T-helper 22 cell (primary cell): ENCODE measurements around the gene SLC5A10.

Experiments
- DNase-seq: peaks from one replicate; pipeline ENCODE4 v3.0.0-alpha.2; 2020; ENCODE audit warnings: low read depth

Gene SLC5A10

GRCh38 chr17:18986541-18987229, 34.7 kb downstream of the SLC5A10 start:
- DNase-seq = no peak

DNA sequence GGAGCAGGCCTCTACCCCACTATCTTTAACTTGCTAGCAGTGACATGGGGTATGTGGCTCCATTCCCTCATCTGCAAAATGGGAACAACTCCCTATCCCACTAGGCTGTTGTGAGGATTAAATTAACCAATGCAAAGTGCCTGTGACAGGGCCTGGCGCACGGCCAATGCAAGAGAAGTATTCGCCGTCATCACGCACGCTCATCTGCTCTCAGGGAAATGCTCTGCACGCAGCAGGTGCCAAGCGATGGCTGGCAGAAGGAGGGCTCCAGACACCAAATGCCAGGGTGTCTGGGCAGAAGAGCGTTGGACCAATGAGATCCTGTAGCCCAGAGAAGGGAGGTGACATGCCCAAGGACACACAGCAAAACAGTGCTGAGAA, 35.3 kb downstream of the SLC5A10 start:
- DNase-seq = no peak

- DNase-seq = no peak
These were observed 36.0 kb downstream of the SLC5A10 start for GRCh38 chr17:18987862-18988545.

- DNase-seq = no peak
These were observed 36.7 kb downstream of the SLC5A10 start for GRCh38 chr17:18988546-18989173.

- no peak for DNase-seq
These were observed 38.4 kb downstream of the SLC5A10 start for GRCh38 chr17:18990331-18990730.

GRCh38 chr17:18991531-18992315, 39.8 kb downstream of the SLC5A10 start:
- no peak for DNase-seq

GRCh38 chr17:18992454-18993130, 40.6 kb downstream of the SLC5A10 start:
- no peak for DNase-seq

GRCh38 chr17:18993905-18994526, 42.1 kb downstream of the SLC5A10 start:
- no peak for DNase-seq

DNA sequence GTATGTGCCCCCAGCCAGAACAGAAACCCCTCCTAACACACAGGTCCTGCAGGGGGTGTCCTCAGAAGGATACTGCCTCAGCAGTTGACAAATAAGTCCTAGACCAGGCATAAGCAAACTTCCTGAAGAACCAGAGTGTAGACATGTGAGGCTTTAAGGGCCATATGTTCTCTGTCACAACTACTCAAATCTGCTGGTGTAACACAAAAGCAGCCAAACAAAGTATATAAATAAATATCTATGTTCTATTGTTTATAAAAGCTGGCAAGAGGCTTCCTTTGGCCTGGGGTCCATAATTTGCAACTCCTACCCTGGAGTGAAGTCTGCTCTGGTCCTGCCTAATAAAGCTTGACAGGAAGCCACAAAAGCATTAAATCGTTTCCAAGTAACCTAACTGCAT, 42.7 kb downstream of the SLC5A10 start:
- no peak for DNase-seq

GRCh38 chr17:18995220-18995619, 43.3 kb downstream of the SLC5A10 start:
- DNase-seq = no peak

DNA sequence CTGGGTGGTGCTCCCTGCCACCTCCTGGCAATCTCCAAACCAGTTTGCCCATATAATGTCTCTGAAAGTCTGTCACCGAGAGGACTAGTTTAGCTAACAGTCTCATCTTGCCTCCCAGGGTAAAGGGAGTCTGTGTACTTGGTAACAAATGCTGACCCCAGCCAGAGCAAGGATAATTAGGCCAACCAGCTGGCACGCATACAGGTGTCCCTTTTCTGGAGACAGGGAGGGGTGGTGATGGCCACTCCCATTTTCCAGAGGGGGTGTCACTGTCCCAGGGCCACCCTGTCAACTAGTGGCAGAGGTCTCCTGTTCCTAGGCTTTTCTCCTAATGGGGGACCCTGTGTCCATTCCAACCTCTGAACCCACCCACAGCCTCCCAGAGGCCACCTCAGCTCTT, 44.5 kb downstream of the SLC5A10 start:
- DNase-seq = no peak

DNA sequence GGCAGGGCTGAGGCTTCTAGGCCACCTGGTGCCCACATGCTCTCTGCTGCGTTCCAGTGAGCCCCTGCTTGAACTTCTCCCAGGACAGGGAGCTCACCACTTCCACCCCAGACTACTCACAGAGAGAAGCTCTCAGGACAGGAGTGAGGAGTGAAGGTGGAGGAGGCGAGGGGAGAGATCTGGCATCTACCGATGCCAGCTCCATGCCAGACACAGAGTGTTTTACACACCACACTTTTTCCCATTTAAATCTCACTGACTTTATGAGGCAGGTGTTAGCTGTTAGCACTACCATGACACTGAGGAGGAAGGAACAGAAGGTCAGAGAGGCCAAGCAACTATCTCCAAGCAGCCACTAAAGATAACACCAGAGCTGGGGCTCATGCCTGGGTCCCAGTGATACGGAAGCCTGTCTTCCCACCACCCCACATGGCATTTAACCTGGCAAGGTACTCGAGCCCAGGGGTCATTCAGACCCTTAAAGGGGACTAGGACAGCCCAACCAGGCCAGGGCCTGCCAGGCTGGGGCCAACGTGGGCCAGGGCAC, 45.8 kb downstream of the SLC5A10 start:
- DNase-seq = no peak

GRCh38 chr17:18999394-18999793, 47.4 kb downstream of the SLC5A10 start:
- no peak for DNase-seq

DNA sequence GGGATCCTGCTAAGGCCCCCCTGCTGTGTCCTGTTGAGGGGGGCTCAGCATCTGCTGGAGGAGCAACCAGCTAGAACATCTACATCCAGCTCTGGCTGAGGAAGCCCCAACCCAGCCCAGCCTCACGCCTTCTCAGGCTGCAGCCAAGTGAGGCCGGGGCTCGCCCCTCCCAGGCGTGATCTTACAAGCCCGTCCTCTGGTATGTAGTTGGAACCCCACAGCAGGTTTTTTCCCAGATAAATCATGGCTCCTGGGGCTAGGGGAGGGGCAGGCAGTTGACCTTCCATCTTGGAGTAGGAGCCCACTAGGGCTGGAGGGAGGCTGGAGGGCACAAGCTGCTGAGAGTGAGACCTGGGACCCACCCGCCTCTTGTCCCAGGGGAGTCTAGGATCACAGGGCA, 47.9 kb downstream of the SLC5A10 start:
- no peak for DNase-seq

- DNase-seq = no peak
These were observed 48.8 kb downstream of the SLC5A10 start for GRCh38 chr17:19000531-19001325.

GRCh38 chr17:19001907-19002590, 50.1 kb downstream of the SLC5A10 start:
- no peak for DNase-seq

GRCh38 chr17:19002805-19003542, 51.0 kb downstream of the SLC5A10 start:
- no peak for DNase-seq

DNA sequence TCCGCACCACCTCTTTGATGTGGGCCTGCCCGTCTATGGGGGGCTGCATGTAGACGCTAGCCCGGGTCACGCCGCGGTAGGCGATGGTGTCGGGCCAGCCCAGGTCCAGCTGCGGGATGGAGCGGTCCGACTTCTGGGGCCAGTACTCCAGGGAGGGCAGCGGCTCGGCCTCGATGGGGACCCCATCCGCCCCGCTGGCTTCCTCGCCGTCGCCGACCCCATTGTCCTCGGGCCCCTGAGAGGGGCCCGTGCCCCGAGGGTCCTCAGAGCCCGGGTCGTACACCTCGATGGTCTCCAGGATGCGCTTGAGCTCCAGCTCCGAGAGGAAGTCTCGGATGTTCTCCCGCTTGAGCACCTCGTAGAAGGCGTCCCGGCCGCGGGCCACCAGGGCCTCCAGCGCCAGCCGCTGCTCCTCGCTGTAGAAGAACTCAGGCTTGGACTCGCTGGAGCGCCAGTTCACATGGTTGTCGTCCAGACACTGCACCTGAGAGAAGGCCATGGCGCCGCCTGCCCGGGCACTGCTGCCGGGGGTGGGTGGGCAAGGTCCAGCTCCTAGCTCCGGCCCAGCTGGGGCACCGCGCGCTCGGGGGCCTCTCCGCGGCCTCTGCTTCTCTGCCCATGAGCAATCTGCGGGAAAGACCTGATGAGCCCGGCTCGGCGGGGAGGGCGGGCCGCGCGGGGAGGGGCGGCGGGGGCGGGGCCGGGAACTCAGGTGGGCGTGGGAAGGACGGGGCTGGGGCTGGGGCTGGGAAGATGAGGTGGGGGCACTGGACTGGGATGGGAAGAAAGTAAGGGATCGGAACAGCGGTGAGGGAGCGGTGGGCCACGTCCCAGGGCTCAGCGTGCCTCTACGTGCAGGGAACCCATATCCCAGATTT, 51.8 kb downstream of the SLC5A10 start:
- no peak for DNase-seq
